Caco-2 (cell line): ENCODE results near the gene ETFB. TPM values are rescaled to one million over a fixed set of nuclear protein-coding genes. Genes with fewer than 3 reads are reported as not detected.

ENCODE experiments used
- BruUV-seq: library from RNA; stranded (reverse); fragments of 400-500 nt; replicated peaks from 2 replicates; lab custom pipeline; 2021; lab: Mats Ljungman, UMichigan
- CTCF ChIA-PET: fragments of 300-600 bp; sonication (Branson Sonifier 250); formaldehyde crosslinking; loops from one replicate; lab custom pipeline; 2022; ENCODE audit warnings: antibody characterized with exemption; lab: Charles Lee
- POLR2A ChIA-PET: fragments of 300-600 bp; sonication (Branson Sonifier 250); formaldehyde crosslinking; loops from one replicate; lab custom pipeline; 2022; ENCODE audit warnings: antibody characterized with exemption; lab: Charles Lee
- DNase-seq, 2 experiments: peaks; one replicate each; pipeline versions ENCODE4 v3.0.0 to v3.0.0-alpha.2; 2020 to 2022
- H3K27me3 ChIP-seq: replicated peaks from 2 replicates; pipeline ENCODE4 v1.6.0; 2011; ENCODE audit warnings: low read length; ENCODE audit not compliant: control insufficient read depth, insufficient read depth
- H3K36me3 ChIP-seq: 2 replicates; pipeline ENCODE4 v1.5.1; 2011; ENCODE audit warnings: low read length; ENCODE audit not compliant: control insufficient read depth, insufficient read depth
- H3K4me1 ChIP-seq: fragments of 250-450 bp; sonication (Bioruptor Pico); 2 replicates; pipeline ENCODE4 v1.5.1; 2020; ENCODE audit warnings: mild to moderate bottlenecking
- H3K4me3 ChIP-seq: 2 replicates; pipeline ENCODE4 v1.5.1; 2011; ENCODE audit warnings: low read depth, mild to moderate bottlenecking, control low read depth, low read length
- H3K9me3 ChIP-seq: fragments of 250-450 bp; sonication (Bioruptor Pico); 2 replicates; pipeline ENCODE4 v1.5.1; 2020; ENCODE audit warnings: mild to moderate bottlenecking, moderate library complexity
- H3K27ac Mint-ChIP-seq: one replicate; pipeline ENCODE4 v1.8.0; 2022; ENCODE audit warnings: mixed read lengths; ENCODE audit not compliant: unreplicated experiment
- H3K27me3 Mint-ChIP-seq: one replicate; pipeline ENCODE4 v1.8.0; 2022; ENCODE audit warnings: mixed read lengths; ENCODE audit not compliant: insufficient read depth, unreplicated experiment
- H3K36me3 Mint-ChIP-seq: one replicate; pipeline ENCODE4 v1.8.0; 2022; ENCODE audit warnings: mild to moderate bottlenecking, mixed read lengths; ENCODE audit not compliant: insufficient read depth, unreplicated experiment
- H3K4me1 Mint-ChIP-seq: one replicate; pipeline ENCODE4 v1.8.0; 2022; ENCODE audit warnings: low read depth, mixed read lengths; ENCODE audit not compliant: unreplicated experiment
- H3K4me3 Mint-ChIP-seq: one replicate; pipeline ENCODE4 v1.8.0; 2022; ENCODE audit warnings: mild to moderate bottlenecking, moderate library complexity, mixed read lengths; ENCODE audit not compliant: unreplicated experiment
- H3K9me3 Mint-ChIP-seq: one replicate; pipeline ENCODE4 v1.8.0; 2022; ENCODE audit warnings: mixed read lengths; ENCODE audit not compliant: unreplicated experiment
- intact Hi-C: fragments of 100-400 bp; cut with micrococcal nuclease; formaldehyde crosslinking; loops from one replicate; pipeline ENCODE4 v1.10.0; 2022; ENCODE audit not compliant: unreplicated experiment
- total RNA-seq: library from RNA; stranded (reverse); gene quantifications from 2 replicates; pipeline ENCODE4 v1.2.3, GENCODE V29; 2022
- TF ChIP-seq, protein P1 (sequence below), 2 experiments: fragments of 200-600 bp in 1 of 2; IDR thresholded peaks; 1 replicate in 1 of 2; 2 replicates in 1 of 2; pipeline versions ENCODE4 v1.5.1 to v1.8.0; 2011 to 2022; ENCODE audit warnings: antibody characterized with exemption in 1 of 2, control low read depth in 1 of 2, inconsistent platforms in 1 of 2, low read depth in 1 of 2, low read length in 1 of 2, mild to moderate bottlenecking in 1 of 2, moderate library complexity in 1 of 2; ENCODE audit not compliant: insufficient read depth in 1 of 2, severe bottlenecking in 1 of 2, unreplicated experiment in 1 of 2

The ETFB gene
- total RNA-seq, 1 experiment from 2014 or later = 228 TPM

DNA sequence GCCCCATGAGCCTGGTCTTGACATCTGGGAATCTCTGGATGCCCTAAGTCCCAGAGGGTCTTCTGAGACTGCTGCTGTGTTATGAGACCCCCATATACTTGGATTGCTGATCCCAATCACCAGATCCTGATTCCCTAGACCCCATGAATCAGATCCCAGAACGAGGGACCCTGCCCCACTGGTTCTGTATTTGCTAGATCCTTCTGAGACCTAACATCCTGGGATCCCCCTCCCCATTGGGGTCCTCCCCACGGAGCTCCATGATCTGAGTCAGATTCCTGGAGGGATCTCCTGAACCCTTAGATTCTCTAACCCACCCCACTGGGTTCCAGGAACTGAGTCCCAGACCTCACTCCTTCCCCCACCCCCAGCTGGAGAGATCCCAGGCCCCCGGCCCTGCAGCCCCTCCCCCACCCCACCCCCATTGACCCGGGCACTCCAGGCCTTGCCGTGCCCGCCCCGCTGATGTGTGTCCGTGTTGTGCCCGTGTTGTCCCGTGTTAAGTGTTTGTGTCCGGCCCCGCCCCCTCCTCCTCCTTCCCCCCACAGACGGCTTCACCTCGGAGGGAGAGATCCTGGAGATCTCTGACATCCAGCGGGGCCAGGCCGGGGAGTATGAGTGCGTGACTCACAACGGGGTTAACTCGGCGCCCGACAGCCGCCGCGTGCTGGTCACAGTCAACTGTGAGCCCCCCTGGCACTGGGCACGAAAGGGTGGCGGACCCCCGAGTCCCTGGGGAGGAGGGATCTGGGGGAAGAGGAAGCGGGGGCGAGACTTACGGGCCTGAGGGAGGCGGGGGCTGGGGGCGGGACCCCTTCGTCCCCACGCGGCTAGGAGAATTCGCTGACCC, 39.7 kb downstream of the ETFB start:
- no peak for DNase-seq
- Mint-ChIP-seq H3K4me1 (no peaks in the 10 kb centered on the region), H3K36me3 (no peaks in the 10 kb centered on the region), H3K27me3 (peaks cover 21% of the 10 kb centered on the region), H3K4me3 (no peak overlapping the region), H3K9me3 (no peaks in the 10 kb centered on the region), H3K27ac (no peak overlapping the region)
- intact Hi-C loops = no loop called here
- H3K4me1 ChIP-seq = no peaks in the 10 kb centered on the region
- ChIA-PET POLR2A (no interaction called here), CTCF (no interaction called here)
- H3K4me3 ChIP-seq = no peak overlapping the region
- no peaks in the 10 kb centered on the region for H3K27me3 ChIP-seq
- no peaks in the 10 kb centered on the region for H3K36me3 ChIP-seq
- no TSS peak for BruUV-seq
- TF ChIP-seq, protein P1, sequence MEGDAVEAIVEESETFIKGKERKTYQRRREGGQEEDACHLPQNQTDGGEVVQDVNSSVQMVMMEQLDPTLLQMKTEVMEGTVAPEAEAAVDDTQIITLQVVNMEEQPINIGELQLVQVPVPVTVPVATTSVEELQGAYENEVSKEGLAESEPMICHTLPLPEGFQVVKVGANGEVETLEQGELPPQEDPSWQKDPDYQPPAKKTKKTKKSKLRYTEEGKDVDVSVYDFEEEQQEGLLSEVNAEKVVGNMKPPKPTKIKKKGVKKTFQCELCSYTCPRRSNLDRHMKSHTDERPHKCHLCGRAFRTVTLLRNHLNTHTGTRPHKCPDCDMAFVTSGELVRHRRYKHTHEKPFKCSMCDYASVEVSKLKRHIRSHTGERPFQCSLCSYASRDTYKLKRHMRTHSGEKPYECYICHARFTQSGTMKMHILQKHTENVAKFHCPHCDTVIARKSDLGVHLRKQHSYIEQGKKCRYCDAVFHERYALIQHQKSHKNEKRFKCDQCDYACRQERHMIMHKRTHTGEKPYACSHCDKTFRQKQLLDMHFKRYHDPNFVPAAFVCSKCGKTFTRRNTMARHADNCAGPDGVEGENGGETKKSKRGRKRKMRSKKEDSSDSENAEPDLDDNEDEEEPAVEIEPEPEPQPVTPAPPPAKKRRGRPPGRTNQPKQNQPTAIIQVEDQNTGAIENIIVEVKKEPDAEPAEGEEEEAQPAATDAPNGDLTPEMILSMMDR (IDR thresholded peaks at IDR 0.05; ENCODE audit: insufficient read depth in 1 of 2, low read depth in 1 of 2, low read length in 1 of 2, severe bottlenecking in 1 of 2, unreplicated experiment in 1 of 2) = no peak
- H3K9me3 ChIP-seq = no peaks in the 10 kb centered on the region

DNA sequence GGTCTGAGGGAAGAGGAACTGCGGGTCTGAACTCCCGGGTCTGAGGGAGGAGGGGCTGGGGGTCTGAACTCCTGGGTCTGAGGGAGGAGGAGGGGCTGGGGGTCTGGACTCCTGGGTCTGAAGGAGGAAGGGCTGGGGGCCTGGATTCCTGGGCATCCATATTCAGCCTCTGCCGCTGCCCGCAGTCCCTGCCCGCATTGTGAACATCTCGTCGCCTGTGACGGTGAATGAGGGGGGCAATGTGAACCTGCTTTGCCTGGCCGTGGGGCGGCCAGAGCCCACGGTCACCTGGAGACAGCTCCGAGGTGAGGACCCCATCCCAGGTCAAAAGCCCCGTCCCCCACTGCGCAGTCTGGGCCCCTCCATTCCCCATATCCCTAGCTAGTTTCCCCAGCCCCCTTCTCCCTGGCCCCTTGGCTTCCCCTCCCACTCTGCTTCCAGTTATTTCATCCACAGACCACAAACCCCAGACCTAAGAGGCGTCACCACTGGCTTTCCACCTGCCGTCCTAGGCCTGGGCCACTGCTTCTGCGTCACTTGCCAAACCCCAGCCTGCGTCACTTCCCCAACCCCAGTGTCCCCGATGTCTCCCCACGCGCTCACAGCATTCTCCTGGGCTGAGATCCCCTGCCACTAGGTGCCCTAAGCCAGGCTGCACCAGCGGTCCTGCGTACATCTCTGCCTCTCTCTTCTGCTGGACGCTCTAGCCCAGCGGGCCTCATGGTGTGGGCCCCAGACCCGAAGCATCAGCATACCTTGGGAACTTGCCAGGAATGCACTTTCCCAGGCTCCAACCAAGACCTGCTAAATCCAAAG, 40.8 kb downstream of the ETFB start:
- no TSS peak for BruUV-seq
- no peak overlapping the region for H3K27ac Mint-ChIP-seq
- H3K9me3 ChIP-seq = no peaks in the 10 kb centered on the region
- TF ChIP-seq, protein P1 (IDR thresholded peaks at IDR 0.05; ENCODE audit: insufficient read depth in 1 of 2, low read depth in 1 of 2, low read length in 1 of 2, severe bottlenecking in 1 of 2, unreplicated experiment in 1 of 2) = no peak
- no peaks in the 10 kb centered on the region for H3K36me3 Mint-ChIP-seq
- no peaks in the 10 kb centered on the region for H3K36me3 ChIP-seq
- no peaks in the 10 kb centered on the region for H3K27me3 ChIP-seq
- intact Hi-C loops = no loop called here
- H3K9me3 Mint-ChIP-seq = no peaks in the 10 kb centered on the region
- H3K4me1 ChIP-seq = no peaks in the 10 kb centered on the region
- ChIA-PET CTCF (no interaction called here), POLR2A (no interaction called here)
- H3K27me3 Mint-ChIP-seq = peaks cover 23% of the 10 kb centered on the region
- no peak overlapping the region for H3K4me3 Mint-ChIP-seq
- DNase-seq = no peak
- H3K4me1 Mint-ChIP-seq = no peaks in the 10 kb centered on the region
- no peak overlapping the region for H3K4me3 ChIP-seq

DNA sequence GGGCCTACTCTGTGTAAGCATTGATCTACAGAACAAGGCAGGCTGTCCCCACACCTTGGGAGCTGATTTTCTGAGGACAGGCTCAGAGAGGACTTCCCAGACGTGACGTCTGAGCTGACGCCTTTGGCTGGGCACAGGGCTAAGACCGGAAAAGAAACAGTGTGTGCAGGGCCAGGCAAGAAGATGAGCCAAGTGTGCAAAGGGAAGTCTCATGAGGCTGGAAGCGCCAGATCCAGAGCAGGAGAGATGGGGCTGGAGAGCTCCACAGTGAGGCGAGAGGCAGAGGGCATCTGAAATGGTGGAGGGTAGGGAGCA, 42.1 kb downstream of the ETFB start:
- Histone ChIP-seq H3K4me1 (no peaks in the 10 kb centered on the region), H3K4me3 (no peak overlapping the region), H3K27me3 (no peaks in the 10 kb centered on the region), H3K36me3 (no peaks in the 10 kb centered on the region), H3K9me3 (no peaks in the 10 kb centered on the region)
- POLR2A ChIA-PET = no interaction called here
- H3K27me3 Mint-ChIP-seq = peaks cover 23% of the 10 kb centered on the region
- intact Hi-C loops = no loop called here
- no peak overlapping the region for H3K27ac Mint-ChIP-seq
- no peaks in the 10 kb centered on the region for H3K4me1 Mint-ChIP-seq
- H3K9me3 Mint-ChIP-seq = no peaks in the 10 kb centered on the region
- DNase-seq = no peak
- H3K4me3 Mint-ChIP-seq = no peak overlapping the region
- CTCF ChIA-PET = no interaction called here
- H3K36me3 Mint-ChIP-seq = no peaks in the 10 kb centered on the region
- BruUV-seq = no TSS peak
- TF ChIP-seq, protein P1 (IDR thresholded peaks at IDR 0.05; ENCODE audit: insufficient read depth in 1 of 2, low read depth in 1 of 2, low read length in 1 of 2, severe bottlenecking in 1 of 2, unreplicated experiment in 1 of 2) = no peak
